T1000 (cell line): Measurements from ENCODE around the gene OR6C2.
"Not testable (repeated sequence)": the region's sequence is repeated elsewhere in the genome, so short reads cannot be mapped to it uniquely, and the experiment has no call there.

Experiments used
- DNase-seq: peaks from one replicate; lab custom pipeline; 2025; ENCODE audit warnings: mixed read lengths; lab: John Stamatoyannopoulos, UW

The OR6C2 gene

DNA sequence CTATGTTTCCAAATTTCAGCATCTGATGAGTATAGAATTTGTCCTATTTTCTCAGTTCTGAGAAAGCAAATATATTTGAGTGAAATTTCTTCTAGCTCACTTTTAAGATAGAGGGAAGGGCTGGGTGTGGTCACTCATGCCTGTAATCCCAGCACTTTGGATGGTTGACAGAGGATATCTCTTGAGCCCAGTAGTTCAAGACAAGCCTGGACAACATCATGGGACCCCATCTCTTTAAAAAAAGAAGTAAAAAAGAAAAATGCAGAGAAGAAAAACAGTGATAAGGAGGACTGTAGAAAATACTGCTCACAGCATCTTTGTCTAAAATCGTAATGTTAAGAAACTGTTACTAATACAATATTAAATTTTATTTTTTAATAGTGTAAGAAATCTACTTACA lies 28.4 kb downstream of the OR6C2 start:
- no peak for DNase-seq

DNA sequence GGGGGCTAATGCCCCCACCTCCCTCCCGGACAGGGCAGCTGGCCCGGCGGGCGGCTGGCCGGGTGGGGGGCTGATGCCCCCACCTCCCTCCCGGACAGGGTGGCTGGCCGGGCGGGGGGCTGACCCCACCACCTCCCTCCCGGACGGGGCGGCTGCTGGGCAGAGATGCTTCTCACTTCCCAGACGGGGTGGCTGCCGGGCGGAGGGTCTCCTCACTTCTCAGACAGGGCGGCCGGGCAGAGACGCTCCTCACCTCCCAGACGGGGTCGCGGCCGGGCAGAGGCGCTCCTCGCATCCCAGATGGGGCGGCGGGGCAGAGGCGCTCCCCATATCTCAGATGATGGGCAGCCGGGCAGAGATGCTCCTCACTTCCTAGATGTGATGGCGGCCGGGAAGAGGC lies 35.3 kb downstream of the OR6C2 start:
- not testable (repeated sequence) for DNase-seq

DNA sequence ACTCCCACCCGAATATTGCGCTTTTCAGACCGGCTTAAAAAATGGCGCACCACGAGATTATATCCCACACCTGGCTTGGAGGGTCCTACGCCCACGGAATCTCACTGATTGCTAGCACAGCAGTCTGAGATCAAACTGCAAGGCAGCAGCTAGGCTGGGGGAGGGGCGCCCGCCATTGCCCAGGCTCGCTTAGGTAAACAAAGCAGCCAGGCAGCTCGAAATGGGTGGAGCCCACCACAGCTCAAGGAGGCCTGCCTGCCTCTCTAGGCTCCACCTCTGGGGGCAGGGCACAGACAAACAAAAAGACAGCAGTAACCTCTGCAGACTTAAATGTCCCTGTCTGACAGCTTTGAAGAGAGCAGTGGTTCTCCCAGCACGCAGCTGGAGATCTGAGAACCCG lies 40.4 kb downstream of the OR6C2 start:
- not testable (repeated sequence) for DNase-seq

DNA sequence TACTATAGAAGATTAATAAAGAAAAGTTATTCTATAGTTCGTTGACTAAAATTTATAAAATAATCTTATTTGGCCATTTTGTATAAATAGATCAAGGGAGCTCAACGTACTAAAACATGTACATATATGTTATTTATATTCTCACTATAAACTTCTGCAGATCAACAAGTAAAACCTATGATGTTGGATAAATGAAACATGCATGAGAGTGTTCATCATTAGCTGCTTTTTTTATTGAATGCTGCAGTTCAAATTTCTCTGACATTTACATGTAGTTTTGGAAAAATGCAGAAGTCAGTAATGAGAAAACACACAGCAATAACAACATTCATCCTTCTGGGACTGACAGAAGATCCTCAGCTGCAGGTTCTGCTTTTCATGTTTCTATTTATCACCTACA lies 48.2 kb downstream of the OR6C2 start, which contains the start of gene OR6C68:
Gene OR6C68 (plus strand): TSS at position 301 of the 400 bp plus-strand sequence. CDS start 0 bp downstream, at position 301.
- no peak for DNase-seq

DNA sequence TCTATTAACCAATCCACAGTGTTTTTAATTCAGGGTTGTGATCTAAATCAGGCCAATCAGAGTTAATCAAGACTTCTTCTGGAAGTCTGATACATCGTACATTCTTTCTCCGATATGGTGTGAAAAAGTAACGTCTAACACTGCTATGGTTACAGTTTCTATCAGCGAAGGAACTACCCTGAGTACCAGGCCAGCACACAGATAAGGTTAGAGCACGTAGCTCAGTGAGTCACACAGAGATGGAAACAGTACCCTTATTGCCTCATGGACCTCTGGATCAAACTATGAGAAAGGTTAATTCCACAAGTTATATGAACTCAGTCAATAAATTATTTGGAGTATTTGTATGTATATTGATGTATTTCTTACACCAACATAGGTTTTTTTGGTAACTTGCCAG lies 51.6 kb downstream of the OR6C2 start:
- no peak for DNase-seq

DNA sequence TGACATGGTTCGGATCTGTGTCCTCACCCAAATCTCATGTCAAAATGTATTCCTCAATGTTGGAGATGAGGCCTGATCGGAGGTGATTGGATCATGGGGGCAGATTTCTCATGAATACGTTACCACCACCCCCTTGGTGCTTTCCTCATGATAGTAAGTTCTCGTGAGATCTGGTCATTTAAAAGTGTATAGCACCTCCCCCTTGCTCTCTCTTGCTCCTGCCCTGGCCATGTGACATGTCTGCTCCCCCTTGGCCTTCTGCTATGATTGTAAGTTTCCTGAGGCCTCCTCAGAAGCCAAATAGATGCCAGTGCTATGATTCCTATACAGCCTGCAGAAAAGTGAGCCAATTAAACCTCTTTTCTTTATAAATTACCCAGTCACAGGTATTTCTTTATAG lies 55.4 kb downstream of the OR6C2 start:
- no peak for DNase-seq

DNA sequence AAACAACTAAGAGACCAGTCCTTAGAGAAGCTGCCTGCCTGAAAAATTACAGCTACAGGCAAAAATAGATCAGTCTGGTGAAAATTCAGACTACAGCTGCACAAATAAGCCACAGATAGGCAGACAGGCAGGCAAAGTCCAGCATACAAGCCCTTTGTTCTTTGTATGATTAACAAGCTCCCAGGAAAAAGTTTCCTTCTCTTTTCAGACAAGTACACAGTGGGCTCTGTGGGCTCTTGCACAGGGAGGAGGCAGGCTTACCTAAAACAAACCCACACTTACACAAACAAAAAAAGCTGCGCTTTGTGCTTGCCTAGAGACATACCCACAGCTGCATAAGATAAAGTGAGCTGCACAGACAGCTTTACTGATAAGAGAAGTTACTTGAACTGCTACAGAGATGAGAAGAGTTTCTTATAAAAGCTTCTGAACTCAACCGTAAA lies 56.0 kb downstream of the OR6C2 start:
- no peak for DNase-seq

DNA sequence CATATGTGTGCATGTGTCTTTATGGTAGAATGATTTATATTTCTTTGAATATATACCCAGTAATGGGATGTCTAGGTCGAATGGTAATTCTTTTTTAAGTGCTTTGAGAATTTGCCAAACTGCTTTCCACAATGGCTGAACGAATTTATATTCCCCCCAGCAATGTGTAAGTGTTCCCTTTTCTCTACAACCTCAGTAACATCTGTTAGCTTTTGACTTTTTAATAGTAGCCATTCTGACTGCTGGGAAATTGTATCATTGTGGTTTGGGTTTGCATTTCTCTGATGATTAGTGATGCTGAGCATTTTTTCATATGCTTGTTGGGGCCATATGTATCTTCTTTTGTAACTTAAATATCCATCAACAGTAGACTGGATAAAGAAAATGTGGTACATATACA lies 57.7 kb downstream of the OR6C2 start:
- DNase-seq, result no peak
